DLD1 (cell line): ENCODE results near the gene NID2.

Source experiments
- in situ Hi-C: cut with HindIII; loops from 2 replicates; pipeline ENCODE4 v1.10.0; 2017; ENCODE audit warnings: low sequenced_read_pairs

Gene NID2

GRCh38 chr14:52068615-52069306 lies at the start of gene NID2:
Gene NID2 (minus strand): TSS chr14:52069059. CDS start chr14:52068994, 65 bp downstream.
- in situ Hi-C loops, result no loop called here

GRCh38 chr14:52117111-52117832 lies 48.4 kb upstream of the NID2 start:
- in situ Hi-C loops, result no loop called here

DNA sequence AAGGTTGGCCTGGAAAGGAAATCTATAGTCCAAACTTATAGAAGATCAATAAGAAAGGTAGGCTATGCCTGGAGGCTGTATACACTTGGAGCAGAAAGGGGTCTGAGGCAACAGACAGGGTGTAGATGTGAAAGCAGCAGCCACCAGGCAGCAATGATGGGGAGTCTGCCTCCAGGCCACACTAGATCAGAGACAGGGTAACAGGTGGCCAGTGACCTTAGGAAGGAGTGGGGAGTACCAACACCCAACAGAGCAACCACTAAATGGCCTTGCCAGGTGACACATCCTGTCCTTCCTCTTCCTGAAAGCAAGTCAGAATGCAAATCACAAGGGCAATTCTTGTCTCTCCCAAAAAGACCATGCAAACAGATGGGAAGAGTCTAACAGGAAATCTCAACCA lies 46.4 kb upstream of the NID2 start:
- in situ Hi-C loops, result no loop called here

GRCh38 chr14:52112336-52113018 lies 43.6 kb upstream of the NID2 start:
- in situ Hi-C loops, result no loop called here

DNA sequence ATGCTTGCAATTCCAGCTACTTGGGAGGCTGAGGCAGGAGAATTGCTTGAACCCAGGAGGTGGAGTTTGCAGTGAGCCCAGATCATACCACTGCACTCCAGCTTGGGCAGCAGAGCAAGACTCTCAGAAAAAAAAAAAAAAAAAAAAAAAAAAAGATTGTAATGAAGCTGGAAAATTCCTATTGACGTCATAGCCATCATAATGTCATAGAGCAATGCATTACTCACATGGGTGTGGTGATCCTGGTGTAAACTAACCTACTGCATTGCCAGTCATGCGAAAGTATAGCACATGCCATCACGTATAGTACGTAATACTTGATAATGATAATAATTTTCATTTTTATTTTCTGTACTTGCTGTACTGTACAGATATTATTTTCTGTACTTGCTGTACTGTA lies 42.7 kb upstream of the NID2 start:
- in situ Hi-C loops, result no loop called here

DNA sequence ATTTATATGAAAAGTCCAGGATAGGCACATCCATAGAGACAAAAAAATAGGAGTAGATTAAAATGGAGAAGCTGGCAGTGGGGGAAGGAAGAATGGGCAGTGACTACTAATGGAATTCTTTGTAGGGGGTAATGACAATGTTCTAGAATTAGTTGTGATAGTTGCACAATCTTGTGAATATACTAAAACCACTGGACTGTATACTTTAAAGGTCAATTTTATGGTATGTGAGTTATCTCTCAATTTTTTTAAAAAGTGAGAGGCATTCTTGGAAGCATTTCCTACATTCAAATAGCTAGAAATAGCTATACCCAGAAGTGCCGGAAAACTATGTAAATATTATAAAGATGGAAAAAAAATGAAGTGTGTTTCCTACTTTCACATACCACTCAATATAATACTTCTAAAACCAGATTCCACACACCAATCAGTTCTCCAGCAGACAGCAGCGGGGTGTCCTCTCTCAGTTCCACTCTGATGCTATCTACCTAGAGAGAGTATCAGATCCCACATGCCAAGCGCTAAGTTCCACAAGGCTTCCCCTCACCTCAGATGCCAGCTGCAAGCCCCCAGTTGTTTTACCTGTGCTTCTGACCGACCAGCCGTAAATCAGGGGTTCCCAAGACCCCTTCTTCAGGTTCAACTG lies 41.7 kb upstream of the NID2 start:
- in situ Hi-C loops, result no loop called here

GRCh38 chr14:52108823-52109222 lies 40.0 kb upstream of the NID2 start:
- in situ Hi-C loops, result no loop called here

GRCh38 chr14:52106840-52107239 lies 38.0 kb upstream of the NID2 start:
- in situ Hi-C loops, result no loop called here

DNA sequence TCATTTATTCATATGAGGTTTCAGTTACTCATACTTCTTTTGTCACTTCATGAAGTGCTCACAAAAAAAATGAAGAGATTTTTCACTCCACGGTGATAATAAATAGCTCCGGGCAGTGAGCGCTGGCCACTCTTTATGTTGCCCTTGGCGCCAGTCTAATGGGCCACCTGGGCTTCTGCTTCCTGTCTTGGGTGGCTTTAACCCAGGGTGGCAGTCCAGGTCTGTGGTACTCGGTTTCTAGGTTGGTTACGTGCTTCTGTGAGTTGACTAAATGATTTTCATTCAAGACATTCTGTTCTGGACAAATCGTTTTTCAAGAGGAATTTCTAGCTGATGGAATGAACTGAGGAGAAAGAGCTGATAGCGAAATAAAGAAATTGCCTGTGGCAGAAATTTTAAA lies 34.6 kb upstream of the NID2 start:
- in situ Hi-C loops, result no loop called here

- in situ Hi-C loops, result no loop called here
These were observed 26.9 kb upstream of the NID2 start for GRCh38 chr14:52095794-52096193.

GRCh38 chr14:52095336-52095735 lies 26.5 kb upstream of the NID2 start:
- in situ Hi-C loops, result no loop called here

DNA sequence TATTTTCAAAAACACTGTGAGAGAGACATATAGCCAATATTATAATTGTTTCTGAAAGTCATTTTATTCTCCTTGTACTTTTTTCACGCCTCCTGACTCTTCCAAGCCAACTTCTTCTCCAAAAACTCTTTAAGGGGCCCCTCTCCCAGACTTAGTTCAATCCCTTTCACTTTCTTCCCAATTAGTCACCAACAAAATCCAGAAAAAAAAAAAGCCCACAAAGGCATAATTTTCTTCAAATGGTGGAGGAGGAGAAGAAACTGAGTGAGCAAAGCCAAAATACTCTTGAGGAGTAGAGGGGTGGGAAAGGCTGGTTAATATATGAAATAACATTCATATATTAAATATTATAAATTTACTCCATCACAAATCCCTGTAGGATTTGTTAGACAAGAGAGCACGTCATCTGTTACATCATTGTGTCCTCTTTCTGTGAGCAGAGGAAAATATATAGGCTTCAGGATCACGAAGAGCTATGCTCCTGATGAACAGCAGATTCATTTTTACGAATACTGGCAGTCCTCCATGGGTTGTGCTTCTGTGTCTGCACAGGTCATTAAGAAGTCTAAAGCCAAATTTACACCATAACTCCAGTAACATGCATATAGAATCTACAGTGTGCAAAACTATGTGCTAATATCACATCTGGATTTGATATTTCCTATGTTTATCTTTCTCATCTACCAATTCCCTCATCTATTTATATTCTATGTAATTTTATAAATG lies 25.9 kb upstream of the NID2 start:
- in situ Hi-C loops, result no loop called here

DNA sequence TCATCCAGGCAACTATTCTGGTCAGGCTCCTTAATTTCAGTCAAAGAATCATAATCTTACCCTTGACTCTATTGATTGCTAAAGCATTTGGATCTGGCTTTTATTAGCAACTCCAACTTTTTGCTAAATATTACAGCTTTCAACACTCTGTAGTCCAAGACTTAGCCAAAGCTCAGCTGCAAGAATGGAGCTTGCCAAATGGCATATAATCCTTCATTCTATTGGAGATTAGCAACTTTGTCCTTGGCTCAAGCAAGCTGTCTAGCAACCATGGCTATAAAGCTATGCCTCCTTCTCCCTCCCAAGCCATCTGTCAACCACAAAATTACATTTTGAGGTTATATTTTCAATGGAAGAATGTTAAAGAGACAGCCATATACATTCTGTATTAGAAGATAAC lies 23.1 kb upstream of the NID2 start:
- in situ Hi-C loops, result no loop called here

GRCh38 chr14:52090936-52091335 lies 22.1 kb upstream of the NID2 start:
- in situ Hi-C loops, result no loop called here

GRCh38 chr14:52089218-52089617 lies 20.4 kb upstream of the NID2 start:
- in situ Hi-C loops, result no loop called here

DNA sequence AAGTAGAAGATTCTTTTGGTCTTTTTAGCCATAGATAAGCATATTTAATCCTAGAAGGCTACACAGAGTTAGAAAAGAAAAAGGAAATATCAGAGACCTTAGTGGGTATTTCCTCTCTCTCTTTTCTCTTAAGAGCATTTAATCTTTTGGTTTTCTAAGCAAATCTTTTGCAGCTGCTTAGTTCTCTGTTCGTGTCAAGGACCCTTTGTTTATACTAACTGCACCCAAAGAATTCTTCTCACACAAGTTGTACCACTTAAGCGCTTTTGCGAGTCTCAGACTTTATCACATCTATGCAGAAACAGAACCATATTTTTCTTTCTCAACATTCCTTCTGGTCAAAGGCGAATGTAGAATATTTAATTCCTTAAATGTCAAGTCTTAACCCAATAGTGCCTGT lies 17.9 kb upstream of the NID2 start:
- in situ Hi-C loops, result no loop called here

GRCh38 chr14:52082903-52083302 lies 14.0 kb upstream of the NID2 start:
- in situ Hi-C loops, result no loop called here

DNA sequence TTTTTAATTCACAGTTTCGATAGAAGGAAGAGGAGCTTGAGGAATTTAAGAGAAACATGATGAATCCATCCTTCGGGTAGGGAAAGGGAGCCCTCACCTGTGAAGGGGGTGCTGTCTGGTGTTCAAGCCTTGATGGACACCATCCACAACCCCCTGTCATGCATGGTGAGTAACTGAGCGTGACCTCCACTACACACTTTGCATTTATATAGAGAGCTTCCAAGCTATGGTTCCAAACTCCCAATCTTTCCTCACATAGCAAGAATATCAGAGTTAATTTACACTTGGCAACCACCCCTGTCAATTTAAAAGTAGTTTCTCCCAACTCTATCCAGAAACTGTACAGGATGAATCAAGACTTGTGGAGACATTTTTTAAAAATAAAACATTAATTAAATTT lies 13.1 kb upstream of the NID2 start:
- in situ Hi-C loops, result no loop called here

- in situ Hi-C loops, result no loop called here
These were observed 12.2 kb upstream of the NID2 start for GRCh38 chr14:52080808-52081755.
